MM.1S (cell line): ENCODE data around the gene ABCB9.

Experiments
- DNase-seq: peaks from one replicate; pipeline ENCODE4 v3.0.0-alpha.2; 2015
- H2AFZ ChIP-seq: fragments of 300-600 bp; sonication (generic); 2 replicates; pipeline ENCODE4 v1.6.0; 2016; ENCODE audit warnings: antibody characterized with exemption, low read length
- H3F3A ChIP-seq: fragments of 300-600 bp; sonication (generic); 2 replicates; pipeline ENCODE4 v1.6.1; 2016; ENCODE audit warnings: mild to moderate bottlenecking, antibody characterized with exemption, low read length, moderate library complexity, mixed read lengths; ENCODE audit not compliant: insufficient read depth
- H3K27ac ChIP-seq: fragments of 300-600 bp; sonication (generic); 2 replicates; pipeline ENCODE4 v1.5.1; 2016; ENCODE audit warnings: mild to moderate bottlenecking, low read length
- H3K27me3 ChIP-seq: fragments of 300-600 bp; sonication (generic); replicated peaks from 2 replicates; pipeline ENCODE4 v1.6.0; 2016; ENCODE audit warnings: low read length; ENCODE audit not compliant: insufficient read depth
- H3K36me3 ChIP-seq: fragments of 300-600 bp; sonication (generic); replicated peaks from 2 replicates; pipeline ENCODE4 v1.6.1; 2016; ENCODE audit warnings: mild to moderate bottlenecking, low read length, mixed read lengths; ENCODE audit not compliant: insufficient read depth
- H3K4me1 ChIP-seq: fragments of 300-600 bp; sonication (generic); 2 replicates; pipeline ENCODE4 v1.6.1; 2016; ENCODE audit warnings: low read length, mixed read lengths
- H3K4me2 ChIP-seq: fragments of 300-600 bp; sonication (generic); 2 replicates; pipeline ENCODE4 v1.6.0; 2016; ENCODE audit warnings: low read depth, low read length
- H3K4me3 ChIP-seq: fragments of 300-600 bp; sonication (generic); 2 replicates; pipeline ENCODE4 v1.5.1; 2016; ENCODE audit warnings: low read length, mixed read lengths
- H3K79me2 ChIP-seq: fragments of 300-600 bp; sonication (generic); 2 replicates; pipeline ENCODE4 v1.6.1; 2016; ENCODE audit warnings: mixed run types, low read length, mixed read lengths
- H3K9ac ChIP-seq: fragments of 300-600 bp; sonication (generic); 2 replicates; pipeline ENCODE4 v1.6.1; 2016; ENCODE audit warnings: low read length, mixed read lengths
- H3K9me2 ChIP-seq: fragments of 300-600 bp; sonication (generic); replicated peaks from 2 replicates; pipeline ENCODE4 v1.6.1; 2016; ENCODE audit warnings: mild to moderate bottlenecking, low read length, mixed read lengths; ENCODE audit not compliant: insufficient read depth
- H3K9me3 ChIP-seq: fragments of 300-600 bp; sonication (generic); replicated peaks from 2 replicates; pipeline ENCODE4 v1.6.1; 2016; ENCODE audit warnings: mild to moderate bottlenecking, low read length, mixed read lengths; ENCODE audit not compliant: insufficient read depth
- H4K20me1 ChIP-seq: fragments of 300-600 bp; sonication (generic); 2 replicates; pipeline ENCODE4 v1.6.1; 2016; ENCODE audit warnings: mild to moderate bottlenecking, low read length, moderate library complexity, mixed read lengths; ENCODE audit not compliant: insufficient read depth
- EZH2 ChIP-seq: fragments of 300-600 bp; sonication (generic); optimal IDR thresholded peaks from 2 replicates; pipeline ENCODE3; 2017; ENCODE audit warnings: low read depth, mild to moderate bottlenecking, antibody characterized with exemption, low read length, mixed read lengths
- EZH2phosphoT487 ChIP-seq: fragments of 300-600 bp; sonication (generic); IDR thresholded peaks from 2 replicates; pipeline ENCODE4 v1.6.1; 2018; ENCODE audit warnings: antibody characterized with exemption, low read length
- TF ChIP-seq, protein P1 (sequence below): fragments of 300-600 bp; sonication (generic); IDR thresholded peaks from 2 replicates; pipeline ENCODE4 v1.5.1; 2016; ENCODE audit warnings: antibody characterized with exemption, low read length, mixed read lengths

The ABCB9 gene

DNA sequence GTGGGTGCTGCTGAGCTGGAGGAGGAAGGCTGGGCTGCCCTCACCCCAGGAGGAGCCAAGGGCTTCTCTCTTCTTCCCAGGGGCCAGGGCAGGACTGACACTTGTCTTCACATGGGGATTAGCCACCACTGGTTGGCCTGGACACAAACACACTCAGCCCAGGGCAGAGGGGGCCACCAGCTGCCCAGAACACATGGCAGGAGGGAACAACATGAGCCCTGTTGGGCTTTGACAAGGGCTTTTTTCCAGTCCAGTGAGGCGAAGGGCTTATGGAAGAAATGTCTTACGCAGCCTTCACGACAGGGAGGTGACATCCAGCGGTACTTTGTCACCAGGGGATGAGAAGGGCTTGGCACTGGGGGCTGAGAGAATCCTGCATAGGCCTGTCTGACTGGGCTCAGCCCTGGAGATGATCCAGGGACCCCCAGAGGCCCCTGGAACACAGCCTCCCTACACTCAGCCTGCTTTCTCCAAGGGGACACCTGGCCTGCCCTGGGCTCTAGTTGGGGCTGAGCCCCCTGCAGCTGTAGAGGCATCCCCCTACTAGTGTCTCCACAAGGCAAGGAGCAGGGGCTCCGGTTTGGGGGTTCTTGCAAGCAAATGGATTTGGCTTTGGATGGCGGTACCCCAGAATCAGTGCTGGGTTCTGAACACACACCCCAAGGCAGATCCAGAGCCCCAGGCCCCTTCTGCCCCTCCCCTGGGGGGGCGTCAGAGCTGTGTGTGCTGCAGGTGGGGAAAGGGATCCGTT, 33.1 kb upstream of the ABCB9 start:
- H3K9me2 ChIP-seq, result no peaks in the 10 kb centered on the region
- H3K4me1 ChIP-seq, result no peaks in the 10 kb centered on the region
- H3K9me3 ChIP-seq, result no peaks in the 10 kb centered on the region
- H3K9ac ChIP-seq, result no peak overlapping the region
- H3K79me2 ChIP-seq, result no peaks in the 10 kb centered on the region
- no peak overlapping the region for H3K4me2 ChIP-seq
- H3K27ac ChIP-seq, result no peak overlapping the region
- H3K4me3 ChIP-seq, result no peak overlapping the region
- no peaks in the 10 kb centered on the region for H3F3A ChIP-seq
- TF ChIP-seq, protein P1, sequence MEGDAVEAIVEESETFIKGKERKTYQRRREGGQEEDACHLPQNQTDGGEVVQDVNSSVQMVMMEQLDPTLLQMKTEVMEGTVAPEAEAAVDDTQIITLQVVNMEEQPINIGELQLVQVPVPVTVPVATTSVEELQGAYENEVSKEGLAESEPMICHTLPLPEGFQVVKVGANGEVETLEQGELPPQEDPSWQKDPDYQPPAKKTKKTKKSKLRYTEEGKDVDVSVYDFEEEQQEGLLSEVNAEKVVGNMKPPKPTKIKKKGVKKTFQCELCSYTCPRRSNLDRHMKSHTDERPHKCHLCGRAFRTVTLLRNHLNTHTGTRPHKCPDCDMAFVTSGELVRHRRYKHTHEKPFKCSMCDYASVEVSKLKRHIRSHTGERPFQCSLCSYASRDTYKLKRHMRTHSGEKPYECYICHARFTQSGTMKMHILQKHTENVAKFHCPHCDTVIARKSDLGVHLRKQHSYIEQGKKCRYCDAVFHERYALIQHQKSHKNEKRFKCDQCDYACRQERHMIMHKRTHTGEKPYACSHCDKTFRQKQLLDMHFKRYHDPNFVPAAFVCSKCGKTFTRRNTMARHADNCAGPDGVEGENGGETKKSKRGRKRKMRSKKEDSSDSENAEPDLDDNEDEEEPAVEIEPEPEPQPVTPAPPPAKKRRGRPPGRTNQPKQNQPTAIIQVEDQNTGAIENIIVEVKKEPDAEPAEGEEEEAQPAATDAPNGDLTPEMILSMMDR, result no peak
- no peak for TF ChIP-seq EZH2phosphoT487
- TF ChIP-seq EZH2, result no peak
- H4K20me1 ChIP-seq, result no peaks in the 10 kb centered on the region
- H3K27me3 ChIP-seq, result no peaks in the 10 kb centered on the region
- H3K36me3 ChIP-seq, result no peaks in the 10 kb centered on the region
- no peak for DNase-seq
- no peak overlapping the region for H2AFZ ChIP-seq

DNA sequence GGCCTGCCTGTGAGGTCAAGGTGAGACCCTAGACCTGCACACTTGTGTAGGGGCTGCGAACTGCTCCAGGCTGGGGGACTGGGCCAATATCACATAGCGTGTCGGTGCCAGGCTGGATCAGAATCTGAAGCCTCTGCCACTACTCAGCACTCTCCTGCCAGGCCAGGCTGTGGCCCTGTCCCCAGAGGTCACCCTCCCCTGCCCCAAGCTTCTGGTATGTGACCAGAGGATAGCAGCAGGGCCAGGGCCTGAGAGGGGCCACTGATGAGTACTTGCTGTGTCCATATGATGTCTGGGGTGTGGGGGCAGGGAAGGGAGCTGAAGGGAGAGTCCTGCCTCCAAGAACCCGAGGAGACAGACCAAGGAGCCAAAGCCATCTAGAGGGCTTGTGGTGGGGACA, 32.1 kb upstream of the ABCB9 start:
- no peak for TF ChIP-seq EZH2
- TF ChIP-seq, protein P1, result no peak
- TF ChIP-seq EZH2phosphoT487, result no peak
- no peak for DNase-seq
- no peak overlapping the region for H3K27ac ChIP-seq
- no peak overlapping the region for H3K4me2 ChIP-seq
- H3K9ac ChIP-seq, result no peak overlapping the region
- no peak overlapping the region for H2AFZ ChIP-seq
- no peaks in the 10 kb centered on the region for H3K36me3 ChIP-seq
- H3K4me3 ChIP-seq, result no peak overlapping the region
- H4K20me1 ChIP-seq, result no peaks in the 10 kb centered on the region
- no peaks in the 10 kb centered on the region for H3F3A ChIP-seq
- H3K9me3 ChIP-seq, result no peaks in the 10 kb centered on the region
- H3K9me2 ChIP-seq, result no peaks in the 10 kb centered on the region
- no peaks in the 10 kb centered on the region for H3K4me1 ChIP-seq
- H3K79me2 ChIP-seq, result no peaks in the 10 kb centered on the region
- no peaks in the 10 kb centered on the region for H3K27me3 ChIP-seq

DNA sequence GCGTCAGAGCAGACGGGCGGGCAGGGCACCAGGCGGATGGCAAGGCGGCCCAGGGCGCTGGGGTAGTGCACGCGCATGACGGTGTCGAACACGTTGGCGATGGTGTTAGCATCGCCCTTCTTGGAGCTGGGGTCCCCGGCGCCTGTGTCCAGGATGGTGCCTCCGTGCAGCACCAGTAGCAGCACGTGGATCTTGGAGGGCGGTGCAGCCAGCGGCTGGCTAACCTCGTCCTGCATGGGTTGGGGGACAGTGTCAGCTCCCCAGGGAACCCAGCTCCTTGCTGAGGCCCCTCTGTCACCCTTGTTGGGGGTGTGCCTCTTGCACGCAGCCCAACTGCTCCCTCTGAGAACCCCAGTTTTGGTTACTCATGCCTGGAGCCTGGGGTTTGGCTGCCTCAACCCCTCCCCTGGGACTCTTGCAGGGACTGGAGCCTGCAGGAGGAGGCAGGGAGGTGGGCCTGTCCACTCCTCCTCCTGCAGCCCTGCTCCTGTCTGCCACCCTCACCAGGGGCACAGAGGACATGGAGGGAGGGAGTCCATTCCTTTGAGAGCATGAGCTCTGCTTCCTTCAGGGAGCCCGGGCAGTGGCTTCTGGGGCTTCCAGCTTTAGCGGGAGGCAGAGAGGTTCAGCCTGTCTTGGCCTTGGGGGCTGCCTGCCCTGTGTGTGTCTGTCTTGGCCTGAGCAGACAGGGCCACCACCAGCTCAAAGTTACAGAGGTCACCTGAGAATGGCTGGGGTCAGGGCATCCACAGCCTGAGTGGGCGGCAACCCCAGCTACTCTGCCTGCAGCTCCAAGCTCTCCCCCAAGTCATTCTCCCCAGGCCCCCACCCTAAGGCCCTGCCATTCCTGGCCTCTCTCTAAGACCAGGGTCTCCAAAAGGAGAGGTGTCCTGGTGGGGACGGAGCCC, 31.3 kb upstream of the ABCB9 start:
- no peak overlapping the region for H3K4me2 ChIP-seq

More for the DNA sequence above, 31.3 kb upstream of the ABCB9 start:
- H2AFZ ChIP-seq, result no peak overlapping the region
- H3K36me3 ChIP-seq, result no peaks in the 10 kb centered on the region
- H3K27me3 ChIP-seq, result no peaks in the 10 kb centered on the region
- TF ChIP-seq EZH2phosphoT487, result no peak
- TF ChIP-seq, protein P1, result no peak
- no peak for TF ChIP-seq EZH2
- H3K4me3 ChIP-seq, result no peak overlapping the region
- H3K4me1 ChIP-seq, result no peaks in the 10 kb centered on the region
- no peaks in the 10 kb centered on the region for H4K20me1 ChIP-seq
- no peaks in the 10 kb centered on the region for H3F3A ChIP-seq
- DNase-seq, result no peak
- H3K9me2 ChIP-seq, result no peaks in the 10 kb centered on the region
- H3K9me3 ChIP-seq, result no peaks in the 10 kb centered on the region
- no peak overlapping the region for H3K27ac ChIP-seq
- H3K9ac ChIP-seq, result no peak overlapping the region
- no peaks in the 10 kb centered on the region for H3K79me2 ChIP-seq
